ENCODE data around the gene RAB44.
A peak's percentile ranks its signal among the peaks of the same experiment; 100 is the strongest.

The RAB44 gene

DNA sequence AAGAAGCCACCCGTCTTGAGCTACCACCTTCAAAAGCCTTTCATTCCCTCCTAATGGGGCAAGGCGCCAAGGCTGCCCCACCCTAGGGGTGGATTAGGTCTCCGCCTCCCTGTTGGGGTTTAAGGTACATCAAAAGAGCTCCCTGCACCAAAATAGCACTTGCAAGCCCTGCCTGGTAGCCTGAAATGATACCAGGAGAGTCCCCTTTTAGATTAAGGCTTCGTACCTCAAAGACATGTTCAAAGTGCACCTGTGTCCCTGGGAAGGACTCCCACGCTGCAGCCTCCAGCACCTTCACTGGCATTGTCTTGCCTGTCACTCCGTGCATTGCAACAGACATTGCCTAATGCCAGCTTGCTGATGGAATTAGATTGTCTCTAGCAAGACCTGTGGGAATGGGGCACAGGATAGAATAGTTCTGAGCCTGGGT lies 34.8 kb upstream of the RAB44 start:
- no peaks in the 10 kb centered on the region for H3K79me2 ChIP-seq (ENCODE audit: control insufficient read depth, low read length)
- peak overlapping the region; percentile 17; the same call in 1 of the 2 replicates for H3K27ac ChIP-seq (ENCODE audit: low read depth, low read length)
- H3K9me3 ChIP-seq (ENCODE audit: control insufficient read depth, insufficient read depth, low read length): no peaks in the 10 kb centered on the region
- H3K4me1 ChIP-seq (ENCODE audit: control insufficient read depth, low read length): peaks cover 100% of the 10 kb centered on the region
- H3K27me3 ChIP-seq (ENCODE audit: control insufficient read depth, low read length): peaks cover 13% of the 10 kb centered on the region
- H3K4me3 ChIP-seq (ENCODE audit: low read length): peak overlapping the region; percentile 37
- H4K20me1 ChIP-seq (ENCODE audit: control insufficient read depth, insufficient read depth, low read depth, low read length): no peaks in the 10 kb centered on the region
- peaks cover 13% of the 10 kb centered on the region for H3F3A ChIP-seq (ENCODE audit: control insufficient read depth, insufficient read depth)
- H3K36me3 ChIP-seq (ENCODE audit: control insufficient read depth, low read length): no peaks in the 10 kb centered on the region
- H3K4me2 ChIP-seq (ENCODE audit: low read length): peak overlapping the region; percentile 80
- H3K9me2 ChIP-seq (replicated peaks; ENCODE audit: control insufficient read depth, low read length): no peaks in the 10 kb centered on the region
- TF ChIP-seq, protein P1, sequence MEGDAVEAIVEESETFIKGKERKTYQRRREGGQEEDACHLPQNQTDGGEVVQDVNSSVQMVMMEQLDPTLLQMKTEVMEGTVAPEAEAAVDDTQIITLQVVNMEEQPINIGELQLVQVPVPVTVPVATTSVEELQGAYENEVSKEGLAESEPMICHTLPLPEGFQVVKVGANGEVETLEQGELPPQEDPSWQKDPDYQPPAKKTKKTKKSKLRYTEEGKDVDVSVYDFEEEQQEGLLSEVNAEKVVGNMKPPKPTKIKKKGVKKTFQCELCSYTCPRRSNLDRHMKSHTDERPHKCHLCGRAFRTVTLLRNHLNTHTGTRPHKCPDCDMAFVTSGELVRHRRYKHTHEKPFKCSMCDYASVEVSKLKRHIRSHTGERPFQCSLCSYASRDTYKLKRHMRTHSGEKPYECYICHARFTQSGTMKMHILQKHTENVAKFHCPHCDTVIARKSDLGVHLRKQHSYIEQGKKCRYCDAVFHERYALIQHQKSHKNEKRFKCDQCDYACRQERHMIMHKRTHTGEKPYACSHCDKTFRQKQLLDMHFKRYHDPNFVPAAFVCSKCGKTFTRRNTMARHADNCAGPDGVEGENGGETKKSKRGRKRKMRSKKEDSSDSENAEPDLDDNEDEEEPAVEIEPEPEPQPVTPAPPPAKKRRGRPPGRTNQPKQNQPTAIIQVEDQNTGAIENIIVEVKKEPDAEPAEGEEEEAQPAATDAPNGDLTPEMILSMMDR (IDR thresholded peaks at IDR 0.05; ENCODE audit: low read depth, low read length, poor library complexity, severe bottlenecking): no peak
- no peak for TF ChIP-seq EZH2phosphoT487 (IDR thresholded peaks at IDR 0.05; ENCODE audit: borderline replicate concordance, low read length)

DNA sequence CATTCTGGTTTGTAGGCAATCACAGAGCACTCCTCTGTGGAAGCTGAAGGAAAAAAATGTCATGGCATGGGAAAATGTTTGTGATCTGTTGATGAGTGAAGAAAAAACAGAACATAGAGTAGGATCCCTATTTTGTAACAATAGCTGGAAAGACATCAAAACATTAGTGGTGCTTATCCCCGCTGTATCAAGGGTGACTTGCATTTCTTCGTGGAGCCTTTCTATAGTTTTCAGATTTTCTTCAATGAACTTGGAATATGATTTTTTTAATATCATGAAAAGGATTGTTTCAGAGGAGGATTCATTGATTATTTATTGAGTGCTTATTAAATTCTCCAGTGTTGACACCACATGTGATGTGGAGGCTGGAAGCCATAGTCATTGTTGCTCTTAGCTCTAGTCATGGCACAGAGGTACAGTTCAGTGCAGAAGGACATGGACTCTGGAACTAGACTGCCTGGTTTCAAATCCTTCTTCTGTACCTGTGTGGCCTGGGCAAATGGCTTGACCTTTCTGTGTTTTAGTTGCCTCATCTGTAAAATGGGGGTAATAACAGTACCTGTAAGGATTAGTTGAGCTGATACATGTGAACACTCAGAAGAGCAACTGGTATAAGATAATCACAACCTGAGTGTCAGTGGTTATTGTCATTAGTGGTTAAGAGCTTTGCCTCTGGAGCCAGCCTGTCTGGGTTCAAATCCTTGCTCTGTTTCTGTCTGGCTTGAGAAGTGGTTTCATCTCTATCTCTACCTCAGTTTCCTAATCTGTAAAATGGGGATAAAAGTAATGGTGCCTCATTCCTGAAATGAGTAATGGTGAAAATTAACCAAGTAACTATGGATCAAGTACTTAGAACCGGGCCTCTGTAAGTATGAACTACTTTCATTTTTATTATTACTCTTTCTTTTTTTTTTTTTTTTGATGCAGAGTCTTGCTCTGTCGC lies 33.9 kb upstream of the RAB44 start:
- Histone ChIP-seq H3K36me3 (ENCODE audit: control insufficient read depth, low read length) (no peaks in the 10 kb centered on the region), H3K9me3 (ENCODE audit: control insufficient read depth, insufficient read depth, low read length) (no peaks in the 10 kb centered on the region), H3K4me1 (ENCODE audit: control insufficient read depth, low read length) (peaks cover 98% of the 10 kb centered on the region), H3K9me2 (replicated peaks; ENCODE audit: control insufficient read depth, low read length) (no peaks in the 10 kb centered on the region), H3K79me2 (ENCODE audit: control insufficient read depth, low read length) (no peaks in the 10 kb centered on the region), H3F3A (ENCODE audit: control insufficient read depth, insufficient read depth) (peaks cover 13% of the 10 kb centered on the region), H4K20me1 (ENCODE audit: control insufficient read depth, insufficient read depth, low read depth, low read length) (no peaks in the 10 kb centered on the region), H3K27me3 (ENCODE audit: control insufficient read depth, low read length) (peaks cover 8% of the 10 kb centered on the region), H3K4me2 (ENCODE audit: low read length) (peak overlapping the region; percentile 80), H3K4me3 (ENCODE audit: low read length) (peak overlapping the region; percentile 37), H3K27ac (ENCODE audit: low read depth, low read length) (no peak overlapping the region; the same call in 1 of the 2 replicates)
- TF ChIP-seq, protein P1 (IDR thresholded peaks at IDR 0.05; ENCODE audit: low read depth, low read length, poor library complexity, severe bottlenecking): no peak
- TF ChIP-seq EZH2phosphoT487 (IDR thresholded peaks at IDR 0.05; ENCODE audit: borderline replicate concordance, low read length): no peak

DNA sequence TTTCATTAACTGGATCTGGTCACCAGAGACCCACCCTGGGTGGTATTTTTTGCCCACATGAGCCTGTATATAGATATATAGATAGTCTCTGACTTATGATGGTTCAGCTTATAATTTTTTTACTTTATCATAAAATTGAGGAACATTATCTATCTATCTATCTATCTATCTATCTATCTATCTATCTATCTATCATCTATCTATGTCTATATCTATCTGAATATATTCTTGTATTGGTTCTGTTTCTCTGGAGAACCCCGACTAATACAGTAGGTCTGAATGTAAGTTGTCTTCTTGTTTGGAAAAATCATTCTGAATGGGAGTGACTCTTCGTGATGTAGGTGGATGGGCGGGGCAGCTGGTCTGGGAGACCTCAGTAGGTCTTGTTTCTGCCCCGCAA lies 32.4 kb upstream of the RAB44 start:
- H3K4me2 ChIP-seq (ENCODE audit: low read length): peak overlapping the region; percentile 80
- no peaks in the 10 kb centered on the region for H3K36me3 ChIP-seq (ENCODE audit: control insufficient read depth, low read length)

More for the DNA sequence above, 32.4 kb upstream of the RAB44 start:
- peak overlapping the region; percentile 58 for H3K4me3 ChIP-seq (ENCODE audit: low read length)
- peaks cover 5% of the 10 kb centered on the region for H3K27me3 ChIP-seq (ENCODE audit: control insufficient read depth, low read length)
- H3K79me2 ChIP-seq (ENCODE audit: control insufficient read depth, low read length): no peaks in the 10 kb centered on the region
- no peaks in the 10 kb centered on the region for H3K9me3 ChIP-seq (ENCODE audit: control insufficient read depth, insufficient read depth, low read length)
- no peaks in the 10 kb centered on the region for H3K9me2 ChIP-seq (replicated peaks; ENCODE audit: control insufficient read depth, low read length)
- TF ChIP-seq EZH2phosphoT487 (IDR thresholded peaks at IDR 0.05; ENCODE audit: borderline replicate concordance, low read length): no peak
- TF ChIP-seq, protein P1 (IDR thresholded peaks at IDR 0.05; ENCODE audit: low read depth, low read length, poor library complexity, severe bottlenecking): no peak
- H4K20me1 ChIP-seq (ENCODE audit: control insufficient read depth, insufficient read depth, low read depth, low read length): no peaks in the 10 kb centered on the region
- peaks cover 13% of the 10 kb centered on the region for H3F3A ChIP-seq (ENCODE audit: control insufficient read depth, insufficient read depth)
- peaks cover 90% of the 10 kb centered on the region for H3K4me1 ChIP-seq (ENCODE audit: control insufficient read depth, low read length)
- H3K27ac ChIP-seq (ENCODE audit: low read depth, low read length): peak overlapping the region; percentile 36
